ENCODE results near the gene PALD1.

PALD1 gene

DNA sequence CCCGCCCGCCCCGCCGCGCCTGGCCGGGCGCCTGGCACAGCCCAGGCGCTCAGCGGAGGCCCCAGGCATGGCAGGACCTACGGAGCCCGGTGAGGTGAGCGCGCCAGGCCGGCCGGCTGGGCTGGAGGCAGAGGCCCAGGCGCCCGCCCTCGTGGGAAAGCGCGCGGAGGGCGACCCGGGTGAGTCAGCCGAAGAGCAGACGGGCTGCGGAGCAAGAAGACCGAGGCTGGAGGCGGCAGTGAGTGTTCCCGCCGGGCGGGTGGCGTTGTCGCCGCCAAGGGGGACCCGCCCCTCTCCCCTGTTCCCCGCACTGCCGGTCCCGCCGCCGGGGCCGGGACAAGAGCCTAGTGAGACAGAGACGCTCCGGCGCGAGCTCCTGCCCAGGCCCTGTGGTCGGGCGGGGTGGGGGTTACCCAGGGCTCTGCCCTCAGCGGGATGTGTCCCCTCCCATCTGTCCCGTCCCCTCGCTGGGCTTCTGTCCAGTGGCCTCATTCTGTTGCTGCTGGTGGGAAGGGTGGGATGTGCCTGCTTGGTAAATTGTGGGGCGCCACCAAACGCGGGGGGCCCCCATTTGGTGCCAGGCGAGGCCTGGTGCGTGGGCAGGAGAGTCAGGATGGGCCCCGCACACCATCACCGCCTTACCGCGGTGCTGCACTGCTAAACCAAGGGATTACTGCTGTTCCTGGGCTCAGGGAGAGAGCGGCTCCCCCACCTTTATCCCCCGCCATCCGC lies 20.1 kb upstream of the PALD1 start:
- DNase-seq, result no peak

DNA sequence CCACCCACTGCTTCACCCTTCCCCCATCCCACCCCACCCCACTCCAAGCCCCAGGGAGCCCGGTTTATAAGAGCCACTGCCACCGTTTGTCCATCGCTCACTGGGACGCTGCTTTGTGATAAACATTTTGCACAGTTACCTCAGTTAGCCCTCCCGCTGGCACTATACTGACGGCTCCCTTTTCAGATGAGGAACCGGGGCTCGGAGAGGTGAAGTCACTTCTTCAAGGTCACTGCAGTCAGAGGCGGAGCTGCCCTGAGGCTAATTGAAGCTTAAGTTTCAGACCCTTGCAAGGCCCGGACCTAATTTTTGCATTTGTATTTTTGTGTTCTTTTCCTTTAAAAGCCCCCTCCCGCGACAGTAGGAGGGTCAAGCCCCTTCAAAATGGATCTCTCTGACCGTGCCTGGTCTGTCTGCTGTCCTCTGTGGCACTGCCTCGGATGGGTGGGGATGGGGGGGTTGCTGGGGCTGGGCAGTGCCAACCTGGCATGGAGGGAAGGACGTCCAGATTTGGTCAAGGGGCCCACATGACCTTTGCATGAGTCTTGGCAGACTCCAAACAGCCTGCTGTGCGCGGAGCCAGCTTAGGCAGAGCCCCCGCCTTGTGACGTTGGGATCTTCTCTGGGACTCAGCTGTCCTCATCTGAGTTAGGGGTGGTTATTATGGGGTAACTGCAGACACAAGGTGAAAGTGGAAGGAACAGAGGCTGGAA lies 19.4 kb upstream of the PALD1 start:
- peak; percentile 31 for DNase-seq

DNA sequence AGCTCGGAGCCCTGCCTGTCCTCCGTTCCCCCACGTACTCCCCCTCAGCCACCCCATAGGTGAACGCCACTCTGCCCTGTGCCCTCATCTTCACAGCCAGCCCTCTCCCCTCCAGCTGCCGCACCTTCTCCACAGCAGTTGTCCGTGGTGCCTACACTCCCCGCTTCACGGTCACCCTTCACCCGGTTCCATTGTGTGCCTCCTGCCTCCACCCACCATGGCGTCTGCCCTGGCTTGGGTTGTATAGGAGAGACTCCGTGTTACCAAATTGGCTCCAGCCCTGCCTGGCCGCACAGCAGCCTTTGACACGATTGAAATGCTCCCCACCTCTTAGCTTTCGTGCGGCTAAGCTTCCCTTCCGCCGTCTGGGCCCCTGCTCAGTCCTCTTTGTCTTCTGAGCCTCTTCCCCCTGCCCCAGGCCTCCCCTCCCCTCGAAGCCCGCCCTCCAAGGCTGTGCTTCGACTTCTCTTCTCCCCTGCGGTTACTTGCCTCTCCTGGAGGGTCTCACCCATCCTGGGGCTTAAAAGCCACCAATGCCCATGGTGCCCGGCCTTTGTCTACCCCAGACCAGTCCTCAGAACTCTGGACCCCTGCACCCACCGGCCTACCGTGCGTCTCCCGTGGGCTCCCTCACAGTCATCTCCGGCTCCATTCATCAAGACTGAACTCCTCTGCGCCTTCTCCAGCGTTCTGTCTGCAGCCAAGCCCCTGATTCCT lies 18.6 kb upstream of the PALD1 start:
- no peak for DNase-seq

DNA sequence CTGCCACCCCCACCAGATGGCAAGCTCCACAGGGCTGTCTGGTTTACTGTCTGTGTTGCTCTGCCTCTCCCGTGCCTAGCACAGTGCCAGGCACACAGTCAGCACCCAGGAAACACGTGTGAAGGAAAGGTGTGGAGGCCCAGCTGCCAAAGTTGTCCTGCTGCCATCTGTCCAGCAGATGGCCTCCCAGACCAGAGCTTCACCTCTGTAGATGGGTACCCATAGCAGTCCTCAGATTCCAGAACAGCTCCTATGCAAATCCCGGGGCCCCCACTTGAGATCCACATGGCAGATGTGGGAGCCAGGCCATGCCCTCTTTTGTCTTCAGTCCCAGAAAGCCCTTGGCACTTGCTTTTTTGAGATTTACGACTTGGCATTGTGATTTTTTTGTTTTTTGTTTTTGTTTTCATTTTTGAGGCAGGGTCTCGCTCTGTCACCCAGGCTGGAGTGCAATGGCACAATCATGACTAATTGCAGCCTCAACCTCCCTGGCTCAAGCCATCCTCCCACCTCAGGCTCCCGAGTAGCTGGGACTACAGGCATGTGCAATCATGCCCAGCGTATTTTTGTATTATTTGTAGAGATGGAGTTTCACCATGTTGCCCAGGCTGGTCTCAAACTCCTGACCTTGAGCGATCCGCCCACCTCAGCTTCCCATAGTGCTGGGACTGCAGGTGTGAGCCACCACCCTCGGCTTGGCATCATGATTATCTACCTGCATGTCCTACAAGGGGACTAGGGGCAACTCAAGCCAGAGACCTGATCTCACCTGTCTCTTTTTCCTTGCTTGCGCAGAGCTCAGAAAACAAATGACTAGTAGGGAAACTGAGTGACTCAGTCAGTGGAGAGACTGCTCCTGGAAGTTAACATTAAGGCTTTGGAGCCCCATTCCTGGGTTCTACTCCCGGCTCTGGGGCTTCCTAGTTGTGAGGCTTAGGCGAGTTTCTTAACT lies 16.9 kb upstream of the PALD1 start:
- peak; percentile 33 for DNase-seq

DNA sequence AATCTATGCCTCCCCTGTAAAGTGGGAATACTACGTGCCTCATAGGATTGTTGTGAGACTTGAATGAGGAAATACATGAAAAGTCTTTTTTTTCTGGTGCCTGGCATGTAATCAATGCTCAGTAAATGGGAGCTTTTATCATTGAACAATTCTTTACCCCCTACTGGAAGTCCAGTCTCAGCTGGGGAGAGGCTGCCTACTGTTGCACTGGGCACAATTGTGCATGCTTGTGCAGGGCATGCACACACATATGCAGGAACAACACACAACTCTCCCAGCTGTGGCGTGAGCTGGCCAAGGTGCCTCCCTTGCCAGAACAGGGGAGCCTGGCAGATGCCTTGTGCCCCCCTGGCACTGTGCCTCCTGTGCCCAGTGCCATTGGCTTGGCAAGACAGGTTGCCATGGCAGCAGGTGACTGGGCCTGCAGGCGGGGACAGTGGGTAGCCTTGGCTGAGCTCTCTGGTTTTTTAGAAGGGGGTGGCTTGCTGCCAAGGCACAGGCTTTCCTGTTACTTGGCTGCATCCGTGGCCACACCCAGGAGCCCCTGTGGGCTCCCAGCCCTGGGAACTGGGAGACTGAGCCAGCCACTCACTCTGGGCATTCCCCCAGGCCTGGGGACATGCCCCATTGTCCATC lies 16.1 kb upstream of the PALD1 start:
- DNase-seq, result peak; percentile 82

DNA sequence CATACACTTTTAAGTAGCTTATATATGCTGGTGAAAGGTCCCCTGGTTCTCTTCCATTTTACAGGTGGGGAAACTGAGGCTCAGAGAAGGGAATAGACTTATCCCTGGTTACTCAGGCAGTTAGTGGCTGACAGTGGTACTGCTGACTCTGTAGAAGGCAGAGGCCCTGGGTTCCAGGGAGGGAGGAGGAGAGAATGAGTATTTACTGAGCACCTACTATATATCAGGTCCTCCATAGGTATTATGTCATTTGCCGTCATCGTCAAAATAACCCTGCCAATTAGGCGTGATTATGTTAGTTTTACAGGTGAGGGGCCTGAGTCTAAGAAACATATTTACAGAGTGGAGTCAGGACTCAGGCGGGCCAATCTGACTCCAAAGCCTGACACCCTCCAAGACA lies 13.3 kb upstream of the PALD1 start:
- no peak for DNase-seq

DNA sequence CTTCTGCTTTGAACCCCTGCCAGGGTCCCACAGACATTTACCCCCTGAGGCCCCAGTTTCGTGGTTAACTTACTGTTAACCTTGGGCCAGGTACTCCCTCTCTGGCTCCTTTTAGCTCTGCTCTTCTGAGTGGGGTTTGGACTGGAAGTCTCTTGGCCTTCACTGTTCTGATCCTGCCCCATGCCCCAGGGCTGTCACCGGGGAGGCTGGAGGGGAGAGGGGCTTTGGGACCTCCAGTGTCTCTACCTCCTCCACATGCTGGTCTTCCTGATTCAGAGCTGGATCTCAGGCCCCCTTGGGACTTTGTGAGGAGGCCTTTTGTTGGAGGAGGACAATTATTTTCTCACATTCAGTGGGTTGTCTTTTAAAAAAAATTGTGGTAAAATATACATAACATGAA lies 12.7 kb upstream of the PALD1 start:
- DNase-seq, result no peak

DNA sequence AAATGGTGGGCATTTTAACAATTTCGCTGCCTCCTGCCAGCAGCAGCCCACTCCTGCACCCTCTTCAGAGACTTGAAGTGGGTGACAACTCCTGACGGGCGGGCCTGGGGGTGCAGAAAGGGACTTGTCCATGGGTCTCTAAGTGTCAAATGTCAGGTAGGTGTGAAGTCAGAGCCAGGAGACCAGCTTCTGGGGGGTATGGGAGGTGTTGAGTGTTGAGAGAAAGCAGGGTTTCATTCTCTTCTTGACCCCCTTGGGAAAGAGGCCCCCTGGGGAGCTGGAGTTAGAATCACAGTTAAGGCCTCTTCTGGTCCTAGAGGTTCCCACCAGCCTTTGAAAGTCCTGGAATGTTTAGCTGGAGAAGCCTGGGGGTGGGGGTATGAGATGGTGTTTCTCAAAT lies 11.6 kb upstream of the PALD1 start:
- no peak for DNase-seq

DNA sequence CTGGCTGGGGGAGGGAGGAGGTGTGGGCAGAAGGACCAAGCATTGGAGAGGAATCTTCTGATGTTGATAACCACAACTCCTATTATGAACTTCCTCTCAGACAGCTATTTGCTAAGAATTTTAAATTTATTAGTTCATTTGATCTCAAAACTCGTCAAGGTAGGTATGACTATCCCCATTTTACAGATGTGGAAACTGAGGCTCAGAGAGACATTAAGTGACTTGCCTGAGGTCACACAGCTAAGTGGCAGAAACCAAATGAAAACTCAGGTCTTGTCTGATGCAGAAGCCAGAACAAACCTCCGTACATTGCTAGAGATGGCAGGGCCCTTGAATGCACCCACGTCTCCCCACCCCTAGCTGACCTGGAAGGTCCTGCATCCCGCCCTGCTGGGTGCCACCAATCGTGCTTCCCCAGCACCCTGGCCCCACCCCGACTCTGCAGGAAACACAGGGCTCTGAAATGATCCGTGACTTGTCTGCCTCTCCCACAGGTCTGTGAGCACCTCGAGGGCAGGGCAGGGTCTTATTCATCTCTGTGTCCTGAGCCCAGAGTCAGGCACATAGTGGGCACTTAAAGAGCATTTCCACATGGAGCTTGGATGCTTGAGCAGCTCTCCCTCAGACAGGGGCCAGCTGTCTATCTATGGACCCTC lies 5.6 kb upstream of the PALD1 start:
- DNase-seq, result no peak

DNA sequence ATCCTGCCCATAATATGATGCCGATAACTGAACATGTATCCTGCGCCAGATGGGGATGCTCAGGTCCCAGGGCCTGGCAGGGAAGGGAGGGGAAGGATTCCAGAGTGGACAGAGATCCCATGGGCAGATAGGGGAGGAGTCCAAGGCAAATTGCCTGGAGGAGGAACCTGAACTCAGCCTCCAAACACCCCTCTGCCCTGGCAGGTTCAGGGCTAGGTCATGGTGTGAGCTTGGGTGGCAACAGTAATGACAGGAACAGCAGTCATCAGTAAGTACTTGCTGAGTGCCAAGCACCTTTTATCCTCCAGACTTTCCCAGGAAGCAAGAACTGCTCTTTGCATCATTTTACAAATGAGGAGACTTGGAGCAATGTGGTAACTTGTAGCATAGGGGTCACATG lies 3.8 kb upstream of the PALD1 start:
- no peak for DNase-seq

DNA sequence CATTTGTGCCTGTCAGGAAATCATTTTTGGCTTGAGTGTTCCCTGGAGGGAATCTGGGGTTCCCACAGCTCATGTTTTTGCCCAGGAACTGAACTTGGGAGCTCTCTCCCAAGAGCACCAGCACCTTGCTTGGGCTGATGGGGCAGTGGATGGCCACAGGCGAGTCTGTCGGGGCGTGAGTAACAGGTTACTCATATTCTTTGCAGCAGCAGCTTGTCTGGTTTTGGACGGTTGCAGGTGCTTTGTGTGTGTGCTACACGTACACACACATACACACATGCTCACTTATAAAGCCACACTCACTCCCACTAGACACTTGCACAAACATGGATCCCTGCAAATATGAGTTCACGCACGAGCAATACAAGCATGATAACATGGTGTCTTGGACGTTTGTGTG lies 2.9 kb upstream of the PALD1 start:
- no peak for DNase-seq

DNA sequence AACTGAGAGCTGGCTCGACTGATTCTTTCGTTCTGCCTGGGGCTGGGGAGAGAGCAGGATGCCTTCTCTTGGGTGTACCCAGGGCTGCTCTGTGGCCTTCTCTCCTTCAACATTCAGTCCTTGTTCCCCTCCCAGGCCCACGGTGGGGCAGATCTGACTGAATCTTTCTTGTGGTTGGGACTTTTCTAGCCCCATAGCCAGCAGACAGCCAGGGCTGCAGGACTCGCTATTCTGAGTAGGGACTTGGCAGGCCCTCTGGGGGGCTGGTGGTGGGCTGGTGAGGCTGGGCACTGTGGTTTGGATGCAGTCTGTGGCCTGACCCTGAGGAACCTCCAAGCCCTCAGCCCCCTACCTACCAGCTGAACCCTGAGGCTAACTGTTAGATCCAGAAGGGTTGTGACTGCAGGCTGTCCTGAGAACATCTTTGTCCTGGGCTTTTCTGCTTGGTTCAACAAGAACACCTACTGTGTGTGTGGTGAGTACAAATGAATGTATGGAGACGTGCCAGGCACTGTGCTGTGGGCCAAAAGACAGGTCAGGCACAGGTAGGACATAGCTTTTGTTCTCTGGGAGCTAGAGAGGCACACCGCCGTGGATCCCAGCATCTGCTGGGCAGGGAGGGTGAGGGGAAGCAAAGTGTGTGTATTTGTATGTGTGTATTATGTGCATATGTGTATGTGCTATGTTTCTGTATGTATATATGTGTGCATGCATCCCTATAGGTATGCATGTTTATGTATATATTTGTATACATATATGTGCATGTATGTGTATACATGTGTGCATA lies 2.1 kb upstream of the PALD1 start:
- DNase-seq, result no peak

DNA sequence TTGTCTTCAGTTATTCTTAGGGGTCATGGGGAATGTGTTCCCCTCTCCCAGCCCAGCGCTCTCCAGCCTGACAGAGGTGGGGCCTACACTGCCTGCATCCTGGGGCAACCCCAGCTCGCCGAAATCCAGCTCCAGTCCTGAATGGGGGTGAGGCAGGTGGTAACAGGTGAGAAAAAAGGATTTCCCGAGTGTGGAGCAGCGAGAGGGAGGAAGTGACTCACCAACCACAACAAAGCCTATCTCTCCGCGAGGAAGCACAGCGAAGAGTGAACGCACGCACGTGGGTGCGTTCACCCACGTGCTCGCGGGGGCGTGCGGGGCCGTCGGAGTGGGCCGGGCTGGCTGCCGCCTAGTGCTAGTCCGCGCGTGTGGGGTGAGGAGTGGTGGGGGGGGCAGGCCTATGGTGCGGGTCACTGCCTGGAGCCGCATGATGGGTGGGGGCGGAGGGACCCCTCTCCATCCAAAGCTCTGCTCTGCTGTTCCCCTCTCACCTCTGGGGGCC lies 855 bp upstream of the PALD1 start:
- DNase-seq, result no peak

DNA sequence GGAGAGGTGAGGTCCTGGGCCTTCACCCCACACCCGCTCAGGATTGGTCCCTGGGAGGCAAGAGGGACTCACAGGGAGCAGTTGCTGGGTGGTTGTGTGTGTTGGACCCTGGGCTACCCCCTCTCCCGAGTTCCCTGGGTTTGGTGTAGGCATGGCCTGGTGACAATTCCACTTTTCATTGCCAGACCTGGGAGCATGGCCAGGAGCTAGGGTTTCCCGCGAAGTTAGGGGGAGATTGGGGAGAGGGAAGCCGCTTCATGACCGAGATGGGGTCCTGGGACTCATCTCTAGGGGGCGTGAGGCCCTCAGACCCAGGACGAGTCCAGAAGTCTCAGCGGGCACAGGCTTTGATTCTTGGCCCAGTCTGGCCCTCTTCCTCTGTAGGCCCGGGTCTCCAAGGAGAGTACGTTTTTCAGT lies 606 bp downstream of the PALD1 start:
- DNase-seq, result no peak

DNA sequence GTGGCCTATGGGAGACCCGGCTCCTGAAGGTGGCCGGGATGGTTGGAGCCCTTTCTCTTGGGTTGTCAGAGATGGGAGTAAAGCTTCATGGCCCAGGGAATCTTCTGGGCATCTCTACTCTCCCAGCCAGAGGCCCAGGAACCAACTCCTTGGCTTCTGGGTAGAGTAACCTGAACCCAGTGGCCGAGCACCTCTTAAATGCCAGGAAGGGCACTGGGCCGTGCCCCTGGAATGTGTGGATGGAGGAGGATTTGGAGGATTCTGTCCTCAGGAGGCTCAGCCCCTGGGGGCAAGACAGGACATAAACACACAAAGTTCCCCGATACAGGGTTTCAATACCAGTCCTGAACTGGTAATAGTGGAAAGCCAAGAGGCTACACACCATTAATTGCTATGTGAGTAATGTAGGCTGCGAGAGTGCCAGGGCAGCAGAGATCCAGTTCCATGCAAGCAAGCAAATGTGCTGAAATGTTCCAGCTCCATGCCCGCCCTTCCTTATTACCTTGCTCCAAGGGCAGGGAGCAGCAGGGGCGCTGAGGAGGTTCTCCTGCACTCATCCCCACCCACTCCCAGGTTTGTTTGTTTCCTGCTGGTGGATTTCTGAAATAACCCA lies 1.2 kb downstream of the PALD1 start:
- DNase-seq, result no peak

DNA sequence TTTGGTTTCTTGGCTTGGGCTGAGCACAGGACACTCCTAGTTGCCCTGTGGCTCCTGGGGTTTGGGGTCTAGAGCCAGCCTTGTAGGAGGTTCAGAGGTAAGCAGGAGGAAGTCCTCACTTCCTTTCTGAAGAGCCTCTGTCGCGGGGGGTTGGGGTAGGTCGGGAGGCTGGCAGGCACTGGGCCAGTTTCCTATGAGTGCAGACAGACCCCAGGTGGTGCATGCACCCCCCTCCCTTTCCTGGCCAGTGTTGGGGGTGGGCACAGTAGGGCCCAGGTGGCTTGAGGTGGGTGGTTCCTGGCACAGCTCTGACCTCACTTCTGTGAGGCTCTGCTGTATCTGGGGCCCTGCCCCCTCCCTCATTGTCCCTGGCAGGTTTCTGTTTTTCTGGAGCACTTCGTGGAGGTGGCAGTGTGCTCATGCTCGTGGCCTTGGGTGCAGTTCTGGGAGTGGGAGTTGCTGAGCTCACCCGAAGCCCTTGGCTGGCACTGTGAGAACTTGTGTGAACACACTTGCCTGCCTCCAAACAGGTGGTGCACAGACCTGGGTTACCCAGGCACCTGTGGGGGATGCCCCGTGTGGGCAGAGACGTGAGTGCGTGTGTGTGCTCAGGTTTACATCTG lies 1.8 kb downstream of the PALD1 start:
- DNase-seq, result no peak

DNA sequence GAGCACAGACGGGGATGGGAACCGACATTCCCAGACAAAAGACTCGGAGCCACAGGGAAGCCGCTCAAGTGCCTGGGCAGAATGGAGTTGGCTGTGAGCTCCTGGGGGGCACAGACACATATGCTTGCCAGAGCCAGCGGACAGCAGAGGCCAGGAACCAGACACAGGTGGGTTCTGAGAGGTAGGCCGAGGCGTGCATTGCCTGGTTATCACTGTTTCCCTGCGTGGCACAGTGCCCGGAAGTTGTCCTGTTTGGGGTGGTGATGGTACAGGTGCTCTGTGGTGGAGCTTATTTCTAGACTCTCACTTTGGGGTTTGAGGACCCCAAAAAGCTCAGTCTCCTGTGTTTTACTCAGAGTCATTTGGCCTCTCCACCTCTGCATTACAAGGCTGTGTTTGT lies 2.5 kb downstream of the PALD1 start:
- DNase-seq, result peak; percentile 33

DNA sequence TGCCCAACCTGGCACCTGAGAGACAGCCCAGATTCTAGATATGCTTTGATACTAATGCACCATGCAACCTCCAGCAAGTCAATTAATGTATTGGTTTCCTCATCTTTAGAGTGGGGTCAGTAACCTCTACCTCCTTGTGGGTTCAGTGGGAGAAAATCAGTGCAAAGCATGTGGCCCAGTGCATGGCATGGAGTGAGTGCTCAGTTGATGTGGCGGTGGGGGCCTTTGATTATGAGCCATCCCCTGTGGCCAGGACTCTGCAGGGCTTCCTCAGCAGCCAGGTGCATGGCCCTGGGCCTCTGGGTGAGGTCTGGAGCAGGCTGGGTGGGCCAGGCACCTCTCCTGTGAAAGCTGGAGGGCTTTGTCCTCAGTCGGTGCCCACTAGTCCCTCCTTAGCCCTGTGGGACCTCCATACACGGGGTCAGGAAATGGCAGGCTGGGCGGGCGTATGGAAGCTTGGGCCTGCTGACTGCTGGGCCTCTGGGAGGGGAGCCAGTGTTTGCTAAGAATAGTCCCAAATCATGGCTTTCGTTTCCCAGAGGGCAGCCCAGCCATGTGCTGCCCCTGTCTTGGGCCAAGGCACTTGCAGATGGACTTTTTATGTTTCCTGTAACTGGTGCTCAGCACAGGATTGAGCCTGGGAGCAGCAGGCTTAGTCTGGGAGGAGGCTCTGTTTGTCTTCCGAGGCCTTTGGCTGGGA lies 3.4 kb downstream of the PALD1 start:
- DNase-seq, result no peak

Measured in NCI-H345 (cell line).